WTC11 (cell line): ENCODE measurements around the gene NRG3. TPM values are rescaled to one million over a fixed set of nuclear protein-coding genes. Genes with fewer than 3 reads are reported as not detected.

Experiments used
- ATAC-seq: fragments of 200-7000 bp; cut with Tn5 transposase; 2 replicates; pipeline ENCODE4 v1.10.0; 2021; ENCODE audit warnings: mild to moderate bottlenecking, moderate library complexity
- CTCF ChIA-PET: fragments of 300-600 bp; sonication (Branson Sonifier 250); formaldehyde crosslinking; loops from one replicate; lab custom pipeline; 2021; ENCODE audit warnings: antibody characterized with exemption; lab: Charles Lee
- POLR2A ChIA-PET: fragments of 350-600 bp; sonication (Branson Sonifier 250); formaldehyde crosslinking; loops from one replicate; lab custom pipeline; 2021; ENCODE audit warnings: antibody characterized with exemption; lab: Charles Lee
- DNase-seq: peaks from one replicate; pipeline ENCODE4 v3.0.0; 2021; ENCODE audit warnings: low spot score
- H3K27ac Mint-ChIP-seq: 2 replicates; pipeline ENCODE4 v1.8.0; 2021; ENCODE audit warnings: mixed read lengths
- H3K27me3 Mint-ChIP-seq: 2 replicates; pipeline ENCODE4 v1.8.0; 2021; ENCODE audit warnings: low read depth, mild to moderate bottlenecking, moderate library complexity, mixed read lengths
- H3K36me3 Mint-ChIP-seq: 2 replicates; pipeline ENCODE4 v1.8.0; 2021; ENCODE audit warnings: mixed read lengths
- H3K4me1 Mint-ChIP-seq: 2 replicates; pipeline ENCODE4 v1.8.0; 2022; ENCODE audit warnings: mixed read lengths
- H3K4me3 Mint-ChIP-seq: 2 replicates; pipeline ENCODE4 v1.8.0; 2021; ENCODE audit warnings: mild to moderate bottlenecking, moderate library complexity, mixed read lengths
- H3K9me3 Mint-ChIP-seq: 2 replicates; pipeline ENCODE4 v1.8.0; 2021; ENCODE audit warnings: mixed read lengths
- EMX1 ChIP-seq: fragments of 250-450 bp; sonication (Bioruptor Pico); IDR thresholded peaks from 2 replicates; pipeline ENCODE4 v1.8.0; 2021; ENCODE audit warnings: mild to moderate bottlenecking
- FOXK1 ChIP-seq: sonication (generic); formaldehyde crosslinking; IDR thresholded peaks from 2 replicates; pipeline ENCODE4 v1.8.0; 2022; ENCODE audit warnings: mild to moderate bottlenecking, moderate library complexity, missing genetic modification reagents
- FOXP1 ChIP-seq: sonication (generic); formaldehyde crosslinking; IDR thresholded peaks from 2 replicates; pipeline ENCODE4 v1.8.0; 2022; ENCODE audit warnings: missing genetic modification reagents, mild to moderate bottlenecking, moderate library complexity, borderline replicate concordance
- GABPB1 ChIP-seq: sonication (generic); formaldehyde crosslinking; IDR thresholded peaks from 2 replicates; pipeline ENCODE4 v1.8.1; 2023; ENCODE audit warnings: mild to moderate bottlenecking, missing genetic modification reagents
- HMGA2 ChIP-seq: fragments of 250-450 bp; sonication (Bioruptor Pico); IDR thresholded peaks from 2 replicates; pipeline ENCODE4 v1.4.0; 2021; ENCODE audit warnings: mild to moderate bottlenecking, moderate library complexity
- JAZF1 ChIP-seq: fragments of 250-450 bp; sonication (Bioruptor Pico); IDR thresholded peaks from 2 replicates; pipeline ENCODE4 v1.9.0; 2021; ENCODE audit warnings: moderate library complexity, mild to moderate bottlenecking, inconsistent platforms
- MXD4 ChIP-seq: fragments of 250-450 bp; sonication (Bioruptor Pico); IDR thresholded peaks from 2 replicates; pipeline ENCODE4 v1.8.0; 2021; ENCODE audit warnings: mild to moderate bottlenecking, moderate library complexity, borderline replicate concordance
- MYBL2 ChIP-seq: sonication (generic); formaldehyde crosslinking; IDR thresholded peaks from 2 replicates; pipeline ENCODE4 v1.8.1; 2023; ENCODE audit warnings: mild to moderate bottlenecking, moderate library complexity, missing genetic modification reagents
- NR3C1 ChIP-seq: sonication (generic); formaldehyde crosslinking; conservative IDR thresholded peaks from 2 replicates; pipeline ENCODE4 v1.8.1; 2023; ENCODE audit warnings: low read depth, mild to moderate bottlenecking, missing genetic modification reagents
- ZBTB21 ChIP-seq: sonication (generic); formaldehyde crosslinking; IDR thresholded peaks from 2 replicates; pipeline ENCODE4 v1.8.1; 2023; ENCODE audit warnings: mild to moderate bottlenecking, missing genetic modification reagents, borderline replicate concordance
- ZNF232 ChIP-seq: sonication (generic); formaldehyde crosslinking; IDR thresholded peaks from 2 replicates; pipeline ENCODE4 v1.8.0; 2022; ENCODE audit warnings: mild to moderate bottlenecking, missing genetic modification reagents
- ZNF263 ChIP-seq: sonication (generic); formaldehyde crosslinking; IDR thresholded peaks from 2 replicates; pipeline ENCODE4 v1.8.1; 2022; ENCODE audit warnings: low read depth, mild to moderate bottlenecking, moderate library complexity, missing genetic modification reagents
- total RNA-seq: library from RNA; stranded (reverse); gene quantifications from 3 replicates; pipeline ENCODE4 v1.2.3, GENCODE V29; 2021
- TF ChIP-seq, protein P1 (sequence below): sonication (generic); formaldehyde crosslinking; IDR thresholded peaks from 2 replicates; pipeline ENCODE4 v1.8.1; 2022; ENCODE audit warnings: mild to moderate bottlenecking, moderate library complexity, missing genetic modification reagents
- TF ChIP-seq, protein P2 (sequence below): fragments of 250-450 bp; sonication (Bioruptor Pico); IDR thresholded peaks from 2 replicates; pipeline ENCODE4 v2.1.2; 2022; ENCODE audit warnings: mild to moderate bottlenecking, moderate library complexity
- TF ChIP-seq, protein P3 (sequence below): sonication (generic); formaldehyde crosslinking; IDR thresholded peaks from 2 replicates; pipeline ENCODE4 v1.8.1; 2023; ENCODE audit warnings: mild to moderate bottlenecking, missing genetic modification reagents, moderate library complexity
- TF ChIP-seq, protein P4 (sequence below): sonication (generic); formaldehyde crosslinking; IDR thresholded peaks from 2 replicates; pipeline ENCODE4 v1.8.1; 2023; ENCODE audit warnings: mild to moderate bottlenecking, missing genetic modification reagents, moderate library complexity
- TF ChIP-seq, protein P5 (sequence below): sonication (generic); formaldehyde crosslinking; IDR thresholded peaks from 2 replicates; pipeline ENCODE4 v1.8.0; 2022; ENCODE audit warnings: mild to moderate bottlenecking, missing genetic modification reagents
- TF ChIP-seq, protein P6 (sequence below): sonication (generic); formaldehyde crosslinking; IDR thresholded peaks from 2 replicates; pipeline ENCODE4 v1.8.0; 2022; ENCODE audit warnings: mild to moderate bottlenecking, missing genetic modification reagents

Gene NRG3
- total RNA-seq, 1 experiment from 2014 or later: 7.0 TPM

DNA sequence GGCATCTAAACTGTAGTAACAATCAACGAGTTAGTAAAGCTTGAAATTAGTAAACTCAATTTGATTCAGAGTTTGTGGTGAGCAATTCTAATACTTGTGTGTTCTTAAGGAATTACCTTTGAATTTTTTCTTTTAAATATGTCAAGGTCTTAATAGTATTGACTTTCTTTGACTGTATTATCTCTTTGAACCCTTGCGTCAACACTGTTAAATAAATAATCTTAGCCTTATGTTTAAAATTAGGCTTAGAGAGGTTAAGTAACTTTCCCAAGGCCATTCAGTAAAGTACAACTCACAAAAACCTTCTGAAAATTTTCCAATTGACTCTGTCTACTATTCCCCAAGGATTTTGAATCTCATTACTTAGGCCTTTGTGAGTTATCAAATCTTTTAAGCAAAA is 716.4 kb downstream of the NRG3 start (continued):
- TF ChIP-seq, protein P1, sequence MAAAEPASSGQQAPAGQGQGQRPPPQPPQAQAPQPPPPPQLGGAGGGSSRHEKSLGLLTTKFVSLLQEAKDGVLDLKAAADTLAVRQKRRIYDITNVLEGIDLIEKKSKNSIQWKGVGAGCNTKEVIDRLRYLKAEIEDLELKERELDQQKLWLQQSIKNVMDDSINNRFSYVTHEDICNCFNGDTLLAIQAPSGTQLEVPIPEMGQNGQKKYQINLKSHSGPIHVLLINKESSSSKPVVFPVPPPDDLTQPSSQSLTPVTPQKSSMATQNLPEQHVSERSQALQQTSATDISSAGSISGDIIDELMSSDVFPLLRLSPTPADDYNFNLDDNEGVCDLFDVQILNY (CRISPR knock-in tag): no peak
- no peak for TF ChIP-seq ZNF232 (CRISPR knock-in tag)
- no peak for TF ChIP-seq MXD4 (CRISPR knock-in tag)
- TF ChIP-seq, protein P2, sequence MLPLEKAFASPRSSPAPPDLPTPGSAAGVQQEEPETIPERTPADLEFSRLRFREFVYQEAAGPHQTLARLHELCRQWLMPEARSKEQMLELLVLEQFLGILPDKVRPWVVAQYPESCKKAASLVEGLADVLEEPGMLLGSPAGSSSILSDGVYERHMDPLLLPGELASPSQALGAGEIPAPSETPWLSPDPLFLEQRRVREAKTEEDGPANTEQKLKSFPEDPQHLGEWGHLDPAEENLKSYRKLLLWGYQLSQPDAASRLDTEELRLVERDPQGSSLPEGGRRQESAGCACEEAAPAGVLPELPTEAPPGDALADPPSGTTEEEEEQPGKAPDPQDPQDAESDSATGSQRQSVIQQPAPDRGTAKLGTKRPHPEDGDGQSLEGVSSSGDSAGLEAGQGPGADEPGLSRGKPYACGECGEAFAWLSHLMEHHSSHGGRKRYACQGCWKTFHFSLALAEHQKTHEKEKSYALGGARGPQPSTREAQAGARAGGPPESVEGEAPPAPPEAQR (CRISPR knock-in tag): no peak

DNA sequence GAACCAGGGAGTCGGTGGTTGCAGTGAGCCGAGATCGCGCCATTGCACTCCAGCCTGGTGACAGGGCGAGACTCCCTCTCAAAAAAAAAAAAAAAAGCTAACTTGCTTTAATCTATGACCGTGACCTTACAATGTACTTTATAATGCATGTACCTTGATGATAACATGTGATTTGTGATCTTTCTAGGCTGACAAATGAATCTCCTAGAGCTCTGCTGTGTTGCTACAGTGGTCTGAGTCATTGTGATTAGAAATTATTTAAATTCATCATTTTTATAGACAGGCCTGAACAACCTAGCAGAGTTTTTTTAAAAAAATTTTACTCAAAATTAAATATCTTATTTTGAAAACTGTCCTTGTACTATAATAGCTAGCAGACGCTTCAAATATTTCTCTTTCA is 722.8 kb downstream of the NRG3 start:
- Mint-ChIP-seq H3K9me3 (no peaks in the 10 kb centered on the region; the same call in 1 of the 2 replicates), H3K4me3 (no peak overlapping the region), H3K4me1 (peaks cover 8% of the 10 kb centered on the region), H3K27ac (no peak overlapping the region), H3K27me3 (no peaks in the 10 kb centered on the region), H3K36me3 (no peaks in the 10 kb centered on the region)
- ChIA-PET CTCF (no interaction called here), POLR2A (no interaction called here)
- ATAC-seq (no peak), DNase-seq (no peak)
- TF ChIP-seq, protein P3, sequence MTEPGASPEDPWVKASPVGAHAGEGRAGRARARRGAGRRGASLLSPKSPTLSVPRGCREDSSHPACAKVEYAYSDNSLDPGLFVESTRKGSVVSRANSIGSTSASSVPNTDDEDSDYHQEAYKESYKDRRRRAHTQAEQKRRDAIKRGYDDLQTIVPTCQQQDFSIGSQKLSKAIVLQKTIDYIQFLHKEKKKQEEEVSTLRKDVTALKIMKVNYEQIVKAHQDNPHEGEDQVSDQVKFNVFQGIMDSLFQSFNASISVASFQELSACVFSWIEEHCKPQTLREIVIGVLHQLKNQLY (CRISPR knock-in tag): no peak
- TF ChIP-seq, protein P4, sequence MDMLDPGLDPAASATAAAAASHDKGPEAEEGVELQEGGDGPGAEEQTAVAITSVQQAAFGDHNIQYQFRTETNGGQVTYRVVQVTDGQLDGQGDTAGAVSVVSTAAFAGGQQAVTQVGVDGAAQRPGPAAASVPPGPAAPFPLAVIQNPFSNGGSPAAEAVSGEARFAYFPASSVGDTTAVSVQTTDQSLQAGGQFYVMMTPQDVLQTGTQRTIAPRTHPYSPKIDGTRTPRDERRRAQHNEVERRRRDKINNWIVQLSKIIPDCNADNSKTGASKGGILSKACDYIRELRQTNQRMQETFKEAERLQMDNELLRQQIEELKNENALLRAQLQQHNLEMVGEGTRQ (CRISPR knock-in tag): no peak
- TF ChIP-seq ZNF263 (CRISPR knock-in tag): no peak
- TF ChIP-seq NR3C1 (CRISPR knock-in tag): no peak
- no peak for TF ChIP-seq MYBL2 (CRISPR knock-in tag)
- TF ChIP-seq ZBTB21 (CRISPR knock-in tag): no peak
- TF ChIP-seq JAZF1 (CRISPR knock-in tag): no peak
- no peak for TF ChIP-seq EMX1 (CRISPR knock-in tag)

DNA sequence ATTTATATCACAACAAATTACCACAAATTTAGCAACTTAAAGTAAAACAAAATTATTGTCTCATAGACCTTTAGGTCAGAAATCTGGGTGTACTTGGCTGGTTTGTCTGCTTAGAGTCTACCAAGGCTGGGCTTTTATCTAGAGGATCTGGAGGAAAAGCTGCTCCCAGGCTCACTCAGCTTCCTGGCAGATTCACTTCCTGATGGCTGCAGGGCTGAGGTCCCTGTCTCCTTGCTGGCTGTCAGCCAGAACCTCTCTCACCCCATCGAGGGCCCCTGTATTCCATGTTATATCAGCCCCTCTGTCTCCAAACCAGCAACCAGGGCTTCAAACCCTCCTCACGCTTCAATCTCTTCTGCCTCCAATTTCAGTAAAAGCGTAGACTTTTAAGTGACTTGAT is 734.9 kb downstream of the NRG3 start:
- Mint-ChIP-seq H3K9me3 (peaks cover 25% of the 10 kb centered on the region), H3K27me3 (no peaks in the 10 kb centered on the region), H3K36me3 (peaks cover 6% of the 10 kb centered on the region), H3K4me1 (peaks cover 25% of the 10 kb centered on the region), H3K27ac (peak overlapping the region; percentile 76; the same call in 1 of the 2 replicates), H3K4me3 (no peak overlapping the region)
- ChIA-PET CTCF (no interaction called here), POLR2A (no interaction called here)
- peak; percentile 83 for ATAC-seq
- DNase-seq: no peak
- TF ChIP-seq, protein P5, sequence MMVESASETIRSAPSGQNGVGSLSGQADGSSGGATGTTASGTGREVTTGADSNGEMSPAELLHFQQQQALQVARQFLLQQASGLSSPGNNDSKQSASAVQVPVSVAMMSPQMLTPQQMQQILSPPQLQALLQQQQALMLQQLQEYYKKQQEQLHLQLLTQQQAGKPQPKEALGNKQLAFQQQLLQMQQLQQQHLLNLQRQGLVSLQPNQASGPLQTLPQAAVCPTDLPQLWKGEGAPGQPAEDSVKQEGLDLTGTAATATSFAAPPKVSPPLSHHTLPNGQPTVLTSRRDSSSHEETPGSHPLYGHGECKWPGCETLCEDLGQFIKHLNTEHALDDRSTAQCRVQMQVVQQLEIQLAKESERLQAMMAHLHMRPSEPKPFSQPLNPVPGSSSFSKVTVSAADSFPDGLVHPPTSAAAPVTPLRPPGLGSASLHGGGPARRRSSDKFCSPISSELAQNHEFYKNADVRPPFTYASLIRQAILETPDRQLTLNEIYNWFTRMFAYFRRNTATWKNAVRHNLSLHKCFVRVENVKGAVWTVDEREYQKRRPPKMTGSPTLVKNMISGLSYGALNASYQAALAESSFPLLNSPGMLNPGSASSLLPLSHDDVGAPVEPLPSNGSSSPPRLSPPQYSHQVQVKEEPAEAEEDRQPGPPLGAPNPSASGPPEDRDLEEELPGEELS (CRISPR knock-in tag): no peak
- TF ChIP-seq, all 79 proteins: peak for 0

DNA sequence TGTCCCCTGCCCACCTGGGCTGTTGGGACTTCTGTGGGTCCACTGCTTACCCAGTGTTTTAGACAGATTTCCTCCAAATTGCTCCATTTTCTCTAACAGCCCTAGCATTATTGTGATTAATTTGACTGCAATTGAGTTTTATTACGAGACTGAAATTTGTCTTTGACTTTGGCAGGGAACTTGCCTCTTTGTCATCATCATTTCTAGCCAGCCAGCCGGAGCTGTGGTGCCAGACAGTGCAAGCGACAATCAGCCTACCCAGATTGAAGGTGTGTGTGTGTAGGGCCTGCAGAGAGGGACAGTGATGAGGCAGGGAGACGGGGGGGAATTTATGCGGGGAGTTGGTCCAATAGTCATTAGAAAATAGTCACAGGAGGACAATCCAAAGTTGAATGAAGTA is 743.0 kb downstream of the NRG3 start:
- ChIA-PET POLR2A (no interaction called here), CTCF (no interaction called here)
- DNase-seq (no peak), ATAC-seq (no peak)
- Mint-ChIP-seq H3K4me3 (no peak overlapping the region), H3K36me3 (no peaks in the 10 kb centered on the region), H3K4me1 (no peaks in the 10 kb centered on the region), H3K9me3 (peaks cover 10% of the 10 kb centered on the region), H3K27me3 (no peaks in the 10 kb centered on the region), H3K27ac (no peak overlapping the region)
- TF ChIP-seq, protein P6, sequence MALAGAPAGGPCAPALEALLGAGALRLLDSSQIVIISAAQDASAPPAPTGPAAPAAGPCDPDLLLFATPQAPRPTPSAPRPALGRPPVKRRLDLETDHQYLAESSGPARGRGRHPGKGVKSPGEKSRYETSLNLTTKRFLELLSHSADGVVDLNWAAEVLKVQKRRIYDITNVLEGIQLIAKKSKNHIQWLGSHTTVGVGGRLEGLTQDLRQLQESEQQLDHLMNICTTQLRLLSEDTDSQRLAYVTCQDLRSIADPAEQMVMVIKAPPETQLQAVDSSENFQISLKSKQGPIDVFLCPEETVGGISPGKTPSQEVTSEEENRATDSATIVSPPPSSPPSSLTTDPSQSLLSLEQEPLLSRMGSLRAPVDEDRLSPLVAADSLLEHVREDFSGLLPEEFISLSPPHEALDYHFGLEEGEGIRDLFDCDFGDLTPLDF (CRISPR knock-in tag): no peak
- TF ChIP-seq FOXK1 (CRISPR knock-in tag) (no peak), HMGA2 (no peak), GABPB1 (CRISPR knock-in tag) (no peak), FOXP1 (no peak)
- TF ChIP-seq, protein P4 (CRISPR knock-in tag): no peak
